ENCODE results near the gene CMTR1. TPM values are rescaled to one million over a fixed set of nuclear protein-coding genes. Genes with fewer than 3 reads are reported as not detected.

The CMTR1 gene
- total and polyA plus RNA-seq, 2 donors = 32.2 to 39.6 TPM

DNA sequence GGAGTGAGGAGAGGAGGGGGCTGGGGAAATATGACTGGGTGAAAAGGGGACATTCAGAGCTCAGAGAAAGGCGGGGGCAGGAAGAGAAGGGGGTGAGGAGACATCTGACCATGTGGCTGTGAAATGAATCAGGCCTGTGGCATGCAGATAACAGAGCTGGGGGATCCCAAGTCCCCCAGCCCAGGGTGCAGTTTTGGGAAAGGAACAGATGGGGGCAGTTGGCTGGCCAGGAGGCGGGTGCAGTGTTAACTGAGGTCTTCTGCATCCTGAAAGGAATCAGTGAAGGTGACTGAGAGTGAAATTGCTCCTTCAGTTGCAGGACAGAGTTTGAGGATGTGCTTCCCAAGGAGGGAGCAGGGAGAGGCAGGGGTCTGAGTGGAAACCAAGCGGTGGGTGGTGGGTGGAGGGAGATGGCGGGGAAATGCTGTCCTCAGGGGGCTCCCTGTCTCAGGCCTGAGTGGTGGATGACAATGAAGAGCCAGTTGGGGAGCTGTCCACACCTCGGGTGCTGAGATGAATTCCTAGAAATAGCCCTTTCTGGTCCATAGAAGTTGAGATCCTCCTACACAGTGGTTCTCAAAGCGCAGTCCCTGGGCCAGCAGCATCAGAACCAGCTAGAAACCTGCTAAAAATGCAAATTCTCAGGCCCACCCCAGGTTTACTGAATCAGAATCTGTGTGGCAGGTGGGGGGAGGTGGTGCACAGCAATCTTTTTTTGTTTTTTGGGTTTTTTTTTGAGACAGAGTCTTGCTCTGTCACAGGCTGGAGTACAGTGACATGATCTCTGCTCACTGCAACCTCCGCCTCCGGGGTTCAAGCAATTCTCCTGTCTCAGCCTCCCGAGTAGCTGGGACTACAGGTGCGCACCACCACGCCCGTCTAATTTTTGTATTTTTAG, 92.7 kb downstream of the CMTR1 start:
- peak in 1 of 9 donors; percentile 63 for DNase-seq (ENCODE audit: low read depth in 6 of 9, low spot score in 9 of 9)
- 81% methylated on average over 12 of the region's 12 CpGs for WGBS
- H3K4me1 ChIP-seq (ENCODE audit: control insufficient read depth in 2 of 2, insufficient read depth in 2 of 2, low read length in 2 of 2) = peaks cover 7 to 26% of the 10 kb centered on the region in 2 donors
- H3K9me3 ChIP-seq (ENCODE audit: control insufficient read depth in 2 of 2, insufficient read depth in 1 of 2, low read length in 1 of 2) = no peaks in the 10 kb centered on the region
- no peaks in the 10 kb centered on the region for H3K36me3 ChIP-seq (ENCODE audit: control insufficient read depth in 2 of 2, insufficient read depth in 2 of 2, low read length in 1 of 2)
- H3K27me3 ChIP-seq (ENCODE audit: control insufficient read depth in 2 of 2, insufficient read depth in 1 of 2, low read length in 1 of 2) = peaks cover 2 to 13% of the 10 kb centered on the region in 2 donors
- no peak overlapping the region for H3K4me3 ChIP-seq (ENCODE audit: low read length in 2 of 2)
- H3K27ac ChIP-seq (ENCODE audit: low read depth in 1 of 2, low read length in 1 of 2) = no peak overlapping the region

GRCh38 chr6:37528541-37528940, 95.5 kb downstream of the CMTR1 start:
- 84% methylated on average over 8 of the region's 8 CpGs for WGBS

DNA sequence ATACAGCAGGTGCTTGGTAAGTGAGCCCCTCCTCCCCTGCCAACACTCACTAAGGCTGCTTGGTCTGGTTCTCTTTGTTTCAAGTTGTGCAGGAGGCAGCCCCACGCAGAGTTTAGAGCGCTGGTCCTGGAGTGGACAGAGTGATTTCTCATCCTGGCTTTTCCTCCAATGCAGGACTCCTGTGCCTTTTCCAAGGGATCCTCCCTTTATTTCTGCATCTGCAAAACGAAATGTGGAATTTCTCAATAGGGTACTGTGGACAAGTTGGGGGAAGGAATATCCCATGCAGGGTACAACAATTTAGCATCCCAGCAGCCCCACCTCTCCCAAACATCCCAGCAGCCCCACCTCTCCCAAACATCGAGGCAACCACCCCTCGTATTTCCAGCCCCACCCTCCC, 97.3 kb downstream of the CMTR1 start:
- Histone ChIP-seq H3K27ac (ENCODE audit: low read depth in 1 of 2, low read length in 1 of 2) (no peak overlapping the region), H3K27me3 (ENCODE audit: control insufficient read depth in 2 of 2, insufficient read depth in 1 of 2, low read length in 1 of 2) (peaks cover 4 to 47% of the 10 kb centered on the region in 2 donors), H3K4me1 (ENCODE audit: control insufficient read depth in 2 of 2, insufficient read depth in 2 of 2, low read length in 2 of 2) (peaks cover 0 to 23% of the 10 kb centered on the region in 2 donors), H3K9me3 (ENCODE audit: control insufficient read depth in 2 of 2, insufficient read depth in 1 of 2, low read length in 1 of 2) (peaks cover 0 to 2% of the 10 kb centered on the region in 2 donors), H3K36me3 (ENCODE audit: control insufficient read depth in 2 of 2, insufficient read depth in 2 of 2, low read length in 1 of 2) (peaks cover 0 to 7% of the 10 kb centered on the region in 2 donors), H3K4me3 (ENCODE audit: low read length in 2 of 2) (no peak overlapping the region)
- 80% methylated on average over 5 of the region's 5 CpGs for WGBS
- DNase-seq (ENCODE audit: low read depth in 6 of 9, low spot score in 9 of 9) = no peak

More at GRCh38 chr6:37528541-37528940, 95.5 kb downstream of the CMTR1 start:
- H3K4me3 ChIP-seq (ENCODE audit: low read length in 2 of 2) = no peak overlapping the region
- no peak for DNase-seq (ENCODE audit: low read depth in 6 of 9, low spot score in 9 of 9)
- no peak overlapping the region for H3K27ac ChIP-seq (ENCODE audit: low read depth in 1 of 2, low read length in 1 of 2)
- no peaks in the 10 kb centered on the region for H3K9me3 ChIP-seq (ENCODE audit: control insufficient read depth in 2 of 2, insufficient read depth in 1 of 2, low read length in 1 of 2)
- no peaks in the 10 kb centered on the region for H3K36me3 ChIP-seq (ENCODE audit: control insufficient read depth in 2 of 2, insufficient read depth in 2 of 2, low read length in 1 of 2)
- H3K4me1 ChIP-seq (ENCODE audit: control insufficient read depth in 2 of 2, insufficient read depth in 2 of 2, low read length in 2 of 2) = peaks cover 0 to 19% of the 10 kb centered on the region in 2 donors
- H3K27me3 ChIP-seq (ENCODE audit: control insufficient read depth in 2 of 2, insufficient read depth in 1 of 2, low read length in 1 of 2) = peaks cover 0 to 31% of the 10 kb centered on the region in 2 donors

DNA sequence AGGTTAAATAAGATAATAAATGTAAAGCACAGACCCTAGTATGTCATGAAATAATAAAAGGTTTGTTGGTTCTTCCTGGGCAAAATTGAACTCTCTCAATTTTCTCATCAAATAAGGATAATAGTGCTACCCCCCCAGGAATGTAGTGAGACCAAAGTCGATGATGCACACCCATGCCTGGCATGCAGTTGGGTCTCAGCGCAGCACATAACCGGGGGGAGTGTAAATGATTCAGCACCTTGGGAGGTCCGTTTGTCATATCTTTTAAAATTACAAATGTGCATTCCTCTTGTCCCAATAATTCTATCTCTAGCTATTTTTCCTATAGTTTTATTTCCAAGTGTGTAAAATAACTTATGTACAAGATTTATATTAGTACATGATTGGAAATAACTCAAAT, 98.0 kb downstream of the CMTR1 start:
- peaks cover 6 to 25% of the 10 kb centered on the region in 2 donors for H3K4me1 ChIP-seq (ENCODE audit: control insufficient read depth in 2 of 2, insufficient read depth in 2 of 2, low read length in 2 of 2)
- no peak overlapping the region for H3K4me3 ChIP-seq (ENCODE audit: low read length in 2 of 2)
- peaks cover 0 to 7% of the 10 kb centered on the region in 2 donors for H3K36me3 ChIP-seq (ENCODE audit: control insufficient read depth in 2 of 2, insufficient read depth in 2 of 2, low read length in 1 of 2)
- WGBS = 94% methylated on average over 4 of the region's 4 CpGs
- H3K9me3 ChIP-seq (ENCODE audit: control insufficient read depth in 2 of 2, insufficient read depth in 1 of 2, low read length in 1 of 2) = peaks cover 0 to 7% of the 10 kb centered on the region in 2 donors
- no peak overlapping the region for H3K27ac ChIP-seq (ENCODE audit: low read depth in 1 of 2, low read length in 1 of 2)
- no peak for DNase-seq (ENCODE audit: low read depth in 6 of 9, low spot score in 9 of 9)
- H3K27me3 ChIP-seq (ENCODE audit: control insufficient read depth in 2 of 2, insufficient read depth in 1 of 2, low read length in 1 of 2) = peaks cover 9 to 50% of the 10 kb centered on the region in 2 donors

Other genes with a start within 250 kb of the CMTR1 start
- gene TBC1D22B, start 175.4 kb upstream of the CMTR1 start, total RNA-seq = 7.7 TPM
- 8.8 TPM for gene TBC1D22B, start 175.4 kb upstream of the CMTR1 start, polyA plus RNA-seq
- 2.4 TPM for gene TMEM217, start 175.1 kb upstream of the CMTR1 start, total RNA-seq
- 4.0 TPM for gene TMEM217, start 175.1 kb upstream of the CMTR1 start, polyA plus RNA-seq
- gene RNF8, start 79.2 kb upstream of the CMTR1 start, total RNA-seq = 16.9 TPM
- gene RNF8, start 79.2 kb upstream of the CMTR1 start, polyA plus RNA-seq = 12.5 TPM
- gene CCDC167, start 66.7 kb downstream of the CMTR1 start, total RNA-seq = 122 TPM
- gene CCDC167, start 66.7 kb downstream of the CMTR1 start, polyA plus RNA-seq = 54.9 TPM

All from thymus (tissue), 11 donors.